H9 (cell line): ENCODE results near the gene MAPKAPK3. TPM values are rescaled to one million over a fixed set of nuclear protein-coding genes. Genes with fewer than 3 reads are reported as not detected.

Source experiments
- DNase-seq: peaks from one replicate; pipeline ENCODE4 v3.0.0-alpha.2; 2017
- H2AFZ ChIP-seq: one replicate; pipeline ENCODE4 v1.6.1; 2013; ENCODE audit warnings: mild to moderate bottlenecking, low read length, control low read depth, moderate library complexity
- H2AK5ac ChIP-seq: 2 replicates; pipeline ENCODE4 v1.6.1; 2013; ENCODE audit warnings: low read length, control low read depth, mixed read lengths; ENCODE audit not compliant: insufficient read length
- H2BK120ac ChIP-seq: one replicate; pipeline ENCODE4 v1.6.1; 2013; ENCODE audit warnings: low read depth, mild to moderate bottlenecking, low read length, control low read depth, inconsistent platforms; ENCODE audit not compliant: poor library complexity, severe bottlenecking
- H2BK12ac ChIP-seq: 2 replicates; pipeline ENCODE4 v1.6.1; 2013; ENCODE audit warnings: low read length, control low read depth, mixed read lengths, low read depth; ENCODE audit not compliant: insufficient read length
- H2BK15ac ChIP-seq: 2 replicates; pipeline ENCODE4 v1.6.1; 2013; ENCODE audit warnings: low read depth, low read length, control low read depth
- H2BK20ac ChIP-seq: one replicate; pipeline ENCODE4 v1.6.1; 2013; ENCODE audit warnings: low read depth, mild to moderate bottlenecking, low read length, control low read depth, inconsistent platforms; ENCODE audit not compliant: poor library complexity, severe bottlenecking
- H2BK5ac ChIP-seq: 2 replicates; pipeline ENCODE4 v1.6.1; 2013; ENCODE audit warnings: low read length, control low read depth, mixed read lengths; ENCODE audit not compliant: insufficient read length
- H3K14ac ChIP-seq: 2 replicates; pipeline ENCODE4 v1.6.1; 2013; ENCODE audit warnings: low read length, control low read depth; ENCODE audit not compliant: insufficient read depth
- H3K18ac ChIP-seq: 2 replicates; pipeline ENCODE4 v1.6.1; 2013; ENCODE audit warnings: low read depth, mild to moderate bottlenecking, mixed read lengths, low read length, control low read depth; ENCODE audit not compliant: insufficient read length
- H3K23ac ChIP-seq: 2 replicates; pipeline ENCODE4 v1.6.1; 2013; ENCODE audit warnings: low read length, control low read depth, mixed read lengths, low read depth; ENCODE audit not compliant: insufficient read length
- H3K23me2 ChIP-seq: 2 replicates; pipeline ENCODE4 v1.6.1; 2013; ENCODE audit warnings: low read depth, mild to moderate bottlenecking, mixed read lengths, low read length, control low read depth; ENCODE audit not compliant: insufficient read length, poor library complexity, severe bottlenecking
- H3K27ac ChIP-seq: 2 replicates; pipeline ENCODE4 v1.5.1; 2013; ENCODE audit warnings: low read length, control low read depth, mixed read lengths, low read depth; ENCODE audit not compliant: insufficient read length
- H3K27me3 ChIP-seq: 2 replicates; pipeline ENCODE4 v1.6.1; 2013; ENCODE audit warnings: low read length, control low read depth, inconsistent platforms; ENCODE audit not compliant: insufficient read depth
- H3K4ac ChIP-seq: 2 replicates; pipeline ENCODE4 v1.6.1; 2013; ENCODE audit warnings: low read depth, mild to moderate bottlenecking, control low read depth, inconsistent platforms, low read length, moderate library complexity
- H3K4me1 ChIP-seq: 2 replicates; pipeline ENCODE4 v1.6.1; 2013; ENCODE audit warnings: low read length, control low read depth, inconsistent platforms; ENCODE audit not compliant: insufficient read depth
- H3K4me2 ChIP-seq: 2 replicates; pipeline ENCODE4 v1.6.1; 2013; ENCODE audit warnings: low read length, control low read depth, mixed read lengths; ENCODE audit not compliant: insufficient read length, insufficient read depth
- H3K56ac ChIP-seq: 2 replicates; pipeline ENCODE4 v1.6.1; 2013; ENCODE audit warnings: low read depth, mild to moderate bottlenecking, mixed read lengths, low read length, control low read depth; ENCODE audit not compliant: insufficient read length
- H3K79me1 ChIP-seq: 2 replicates; pipeline ENCODE4 v1.6.1; 2013; ENCODE audit warnings: low read depth, mild to moderate bottlenecking, moderate library complexity, low read length, control low read depth, inconsistent platforms; ENCODE audit not compliant: insufficient read depth, poor library complexity, severe bottlenecking
- H3K79me2 ChIP-seq: 2 replicates; pipeline ENCODE4 v1.6.1; 2013; ENCODE audit warnings: low read length, control low read depth, inconsistent platforms; ENCODE audit not compliant: insufficient read depth
- H3K9ac ChIP-seq: 2 replicates; pipeline ENCODE4 v1.6.1; 2013; ENCODE audit warnings: low read length, control low read depth, mixed read lengths; ENCODE audit not compliant: insufficient read length; ENCODE audit errors: extremely low read depth
- H3K9me3 ChIP-seq: one replicate; pipeline ENCODE4 v1.6.1; 2013; ENCODE audit warnings: low read depth, low read length, inconsistent platforms; ENCODE audit not compliant: control insufficient read depth
- H3T11ph ChIP-seq: one replicate; pipeline ENCODE4 v1.6.1; 2013; ENCODE audit warnings: mild to moderate bottlenecking, low read length, control low read depth, inconsistent platforms
- H4K20me1 ChIP-seq: one replicate; pipeline ENCODE4 v1.6.1; 2013; ENCODE audit not compliant: control insufficient read depth, insufficient read length, insufficient read depth
- H4K5ac ChIP-seq: 2 replicates; pipeline ENCODE4 v1.6.1; 2013; ENCODE audit warnings: low read depth, mild to moderate bottlenecking, mixed read lengths, low read length, control low read depth; ENCODE audit not compliant: insufficient read length
- H4K8ac ChIP-seq: replicated peaks from 2 replicates; pipeline ENCODE4 v1.6.1; 2013; ENCODE audit warnings: low read length, control low read depth, mixed read lengths, low read depth; ENCODE audit not compliant: insufficient read length
- H4K91ac ChIP-seq: 2 replicates; pipeline ENCODE4 v1.6.1; 2013; ENCODE audit warnings: low read depth, mild to moderate bottlenecking, moderate library complexity, mixed read lengths, low read length, control low read depth; ENCODE audit not compliant: insufficient read length
- H3K27ac Mint-ChIP-seq, 3 experiments: 2 replicates in 2 of 3; 3 replicates in 1 of 3; pipeline ENCODE4 v1.8.0; 2020 to 2021; ENCODE audit warnings: mixed read lengths in 3 of 3, mild to moderate bottlenecking in 1 of 3, moderate library complexity in 1 of 3
- H3K27me3 Mint-ChIP-seq: 2 replicates; pipeline ENCODE4 v1.8.0; 2021; ENCODE audit warnings: low read depth, mild to moderate bottlenecking, moderate library complexity, mixed read lengths
- H3K36me3 Mint-ChIP-seq, 3 experiments: 2 replicates in 2 of 3; 3 replicates in 1 of 3; pipeline ENCODE4 v1.8.0; 2020 to 2021; ENCODE audit warnings: low read depth in 3 of 3, mixed read lengths in 3 of 3; ENCODE audit not compliant: insufficient read depth in 1 of 3
- H3K4me1 Mint-ChIP-seq, 2 experiments: 2 replicates each; pipeline ENCODE4 v1.8.0; 2020; ENCODE audit warnings: mixed read lengths in 2 of 2
- H3K4me3 Mint-ChIP-seq, 2 experiments: 2 replicates in 1 of 2; 3 replicates in 1 of 2; pipeline ENCODE4 v1.8.0; 2020 to 2021; ENCODE audit warnings: mild to moderate bottlenecking in 2 of 2, mixed read lengths in 2 of 2, moderate library complexity in 1 of 2
- H3K9me3 Mint-ChIP-seq, 2 experiments: 2 replicates in 1 of 2; 3 replicates in 1 of 2; pipeline ENCODE4 v1.8.0; 2020; ENCODE audit warnings: mild to moderate bottlenecking in 2 of 2, mixed read lengths in 2 of 2, moderate library complexity in 1 of 2
- WGBS: extraction: QIAGEN DNeasy Blood & Tissue Kit; methylation state at CpG from one replicate; pipeline ENCODE4 v1.1.7; 2013; ENCODE audit warnings: missing lambda C conversion rate, low lambda C conversion rate, mixed read lengths; ENCODE audit not compliant: insufficient read length; ENCODE audit errors: extremely low coverage; 5-methylcytosine and 5-hydroxymethylcytosine counted together
- long read RNA-seq: library from polyadenylated mRNA; unstranded; transcript quantifications from one replicate; pipeline ENCODE4 v2.0.0, GENCODE V29; 2020
- total RNA-seq: library from RNA; stranded (reverse); gene quantifications from 2 replicates; pipeline ENCODE4 v1.2.1, GENCODE V29; 2021
- TF ChIP-seq, protein P1 (sequence below): fragments of 200-600 bp; sonication (generic); conservative IDR thresholded peaks from 3 replicates; pipeline ENCODE4 v1.8.0; 2021; ENCODE audit warnings: antibody characterized with exemption, mild to moderate bottlenecking

Gene MAPKAPK3
- total RNA-seq: 57.0 and 57.9 TPM in 2 replicates
- long read RNA-seq, transcript MAPKAPK3-201 (11 exons, 2,500 nt): major isoform, 241 of 432 reads
- long read RNA-seq, transcript MAPKAPK3-208 (11 exons, 2,563 nt): minor isoform, 105 of 432 reads
- long read RNA-seq, partial matches to known transcripts: 49 of 432 reads
- long read RNA-seq, other reads (novel, unspliced or antisense): 37 of 432 reads

- no peaks in the 10 kb centered on the region for H3K9me3 ChIP-seq
- no peak within 1 kb of the TSS for H4K5ac ChIP-seq
- no CpG with 5 or more reads among the region's 58 CpGs for WGBS
- H3K14ac ChIP-seq: peak within 1 kb of the TSS; percentile 66
- no peak within 1 kb of the TSS for H3K4ac ChIP-seq
- no peak for DNase-seq
- H3K18ac ChIP-seq: peak within 1 kb of the TSS; percentile 63
- H2BK12ac ChIP-seq: no peak within 1 kb of the TSS
- H2BK5ac ChIP-seq: no peak within 1 kb of the TSS
- H3K79me2 ChIP-seq: no peaks in the 10 kb centered on the region
- no peak within 1 kb of the TSS for H2BK120ac ChIP-seq
- TF ChIP-seq, protein P1, sequence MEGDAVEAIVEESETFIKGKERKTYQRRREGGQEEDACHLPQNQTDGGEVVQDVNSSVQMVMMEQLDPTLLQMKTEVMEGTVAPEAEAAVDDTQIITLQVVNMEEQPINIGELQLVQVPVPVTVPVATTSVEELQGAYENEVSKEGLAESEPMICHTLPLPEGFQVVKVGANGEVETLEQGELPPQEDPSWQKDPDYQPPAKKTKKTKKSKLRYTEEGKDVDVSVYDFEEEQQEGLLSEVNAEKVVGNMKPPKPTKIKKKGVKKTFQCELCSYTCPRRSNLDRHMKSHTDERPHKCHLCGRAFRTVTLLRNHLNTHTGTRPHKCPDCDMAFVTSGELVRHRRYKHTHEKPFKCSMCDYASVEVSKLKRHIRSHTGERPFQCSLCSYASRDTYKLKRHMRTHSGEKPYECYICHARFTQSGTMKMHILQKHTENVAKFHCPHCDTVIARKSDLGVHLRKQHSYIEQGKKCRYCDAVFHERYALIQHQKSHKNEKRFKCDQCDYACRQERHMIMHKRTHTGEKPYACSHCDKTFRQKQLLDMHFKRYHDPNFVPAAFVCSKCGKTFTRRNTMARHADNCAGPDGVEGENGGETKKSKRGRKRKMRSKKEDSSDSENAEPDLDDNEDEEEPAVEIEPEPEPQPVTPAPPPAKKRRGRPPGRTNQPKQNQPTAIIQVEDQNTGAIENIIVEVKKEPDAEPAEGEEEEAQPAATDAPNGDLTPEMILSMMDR: 0 out of 3 replicates have a peak, but pooled peaks have one; percentile 19
- H3K27me3 Mint-ChIP-seq: peaks cover 26% of the 10 kb centered on the region
- H4K20me1 ChIP-seq: no peaks in the 10 kb centered on the region
- no peak within 1 kb of the TSS for H2BK20ac ChIP-seq
- H4K91ac ChIP-seq: no peak within 1 kb of the TSS
- H2AK5ac ChIP-seq: no peak within 1 kb of the TSS
- no peak within 1 kb of the TSS for H2AFZ ChIP-seq
- peaks cover 19 to 20% of the 10 kb centered on the region in 2 experiments for H3K4me1 Mint-ChIP-seq
- no peak within 1 kb of the TSS for H3K23ac ChIP-seq
- H3K4me1 ChIP-seq: 0 out of 2 replicates have a peak, but pooled peaks cover 3% of the 10 kb centered on the region
- no peaks in the 10 kb centered on the region for H3K79me1 ChIP-seq
- peaks cover 3% of the 10 kb centered on the region; the same call in 1 of the 2 replicates for H3K27me3 ChIP-seq
- H3K36me3 Mint-ChIP-seq: peaks cover 0 to 14% (median 7%) of the 10 kb centered on the region in 3 experiments; a peak in 4 of 7 replicates
- no peak within 1 kb of the TSS for H3K56ac ChIP-seq
- peak within 1 kb of the TSS; percentile 90 for H3K4me2 ChIP-seq
- peak within 1 kb of the TSS; percentile 81 to 88 for H3K4me3 Mint-ChIP-seq
- H3K9me3 Mint-ChIP-seq: no peaks in the 10 kb centered on the region
- H3T11ph ChIP-seq: no peak within 1 kb of the TSS
- H3K23me2 ChIP-seq: peaks cover 20% of the 10 kb centered on the region
- no peak within 1 kb of the TSS for H3K27ac ChIP-seq
- H2BK15ac ChIP-seq: no peak within 1 kb of the TSS
- no peak within 1 kb of the TSS for H4K8ac ChIP-seq
- H3K27ac Mint-ChIP-seq: peak within 1 kb of the TSS in 2 of 3 experiments; percentile 40 to 82; a peak in 3 of 7 replicates
- peak within 1 kb of the TSS; percentile 42 for H3K9ac ChIP-seq
Measured at GRCh38 chr3:50617096-50617791, at the start of gene MAPKAPK3. Gene MAPKAPK3 (plus strand): TSS chr3:50617151. CDS start chr3:50617566, 415 bp downstream.
